Activated CD4-positive, alpha-beta T cell treated with anti-CD3 and anti-CD28 coated beads for 24 hours (primary cell): ENCODE data around the gene ZFYVE19.
A peak's percentile ranks its signal among the peaks of the same experiment; 100 is the strongest.

ENCODE experiments used
- DNase-seq, 2 donors: peaks; one replicate each; pipeline ENCODE4 v3.0.0-alpha.2; 2020; ENCODE audit warnings: low read depth in 2 of 2

ZFYVE19 gene

DNA sequence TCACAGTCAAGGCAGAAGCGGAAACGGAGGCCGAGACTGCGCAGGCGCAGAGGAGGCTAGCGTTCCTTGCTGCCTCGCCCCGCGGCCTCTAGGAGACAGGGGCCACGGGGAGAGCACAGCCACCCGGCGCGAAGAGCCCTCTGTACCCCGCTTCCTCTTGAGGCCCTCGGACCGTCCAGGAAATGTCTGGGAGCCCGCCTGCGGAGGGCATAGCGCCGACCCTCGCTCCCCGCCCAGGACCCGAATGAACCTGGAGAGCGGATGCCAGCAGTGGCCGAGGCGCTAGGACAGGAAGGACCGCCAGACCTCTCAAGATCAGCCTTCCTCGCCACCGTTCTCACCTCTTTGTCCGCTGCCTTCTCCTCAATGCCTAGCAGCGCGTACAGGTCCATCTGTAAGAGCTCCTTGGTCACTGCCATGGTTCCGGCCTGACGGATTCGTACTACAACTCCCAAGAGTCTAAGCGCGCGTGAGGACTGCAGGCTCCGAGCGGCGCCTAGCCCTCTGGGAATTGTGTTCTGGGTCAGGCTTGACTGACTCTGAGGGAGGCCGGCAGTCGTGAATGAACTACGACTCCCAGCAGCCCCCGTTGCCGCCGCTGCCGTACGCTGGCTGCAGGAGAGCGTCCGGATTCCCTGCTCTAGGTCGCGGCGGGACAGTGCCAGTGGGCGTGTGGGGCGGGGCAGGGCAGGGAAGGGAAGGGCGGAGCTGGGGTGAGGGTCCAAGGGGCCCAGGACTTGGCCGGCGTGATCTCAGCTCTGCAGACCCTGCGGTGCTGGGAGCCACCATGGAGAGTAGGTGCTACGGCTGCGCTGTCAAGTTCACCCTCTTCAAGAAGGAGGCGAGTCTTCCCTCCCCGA lies at the start of gene ZFYVE19, which contains the start of gene DNAJC17:
Gene ZFYVE19 (plus strand): TSS at position 62 of the 860 bp plus-strand sequence. CDS start 501 bp downstream, at position 563.
Gene DNAJC17 (minus strand): TSS at position 446 of the 860 bp plus-strand sequence. CDS start 27 bp downstream, at position 419.
- peak; percentile 90 to 96 for DNase-seq

- no peak for DNase-seq
Observed at GRCh38 chr15:40759961-40760360, 46.9 kb upstream of the ZFYVE19 start.

GRCh38 chr15:40762919-40763800 lies 43.7 kb upstream of the ZFYVE19 start:
- peak in 1 of 2 donors; percentile 49 for DNase-seq

- peak in 1 of 2 donors; percentile 59 for DNase-seq
Observed at GRCh38 chr15:40763801-40764628, 42.9 kb upstream of the ZFYVE19 start, which contains the start of gene GCHFR. GCHFR (plus strand) TSS chr15:40764068; CDS start chr15:40764181, 113 bp downstream.

DNA sequence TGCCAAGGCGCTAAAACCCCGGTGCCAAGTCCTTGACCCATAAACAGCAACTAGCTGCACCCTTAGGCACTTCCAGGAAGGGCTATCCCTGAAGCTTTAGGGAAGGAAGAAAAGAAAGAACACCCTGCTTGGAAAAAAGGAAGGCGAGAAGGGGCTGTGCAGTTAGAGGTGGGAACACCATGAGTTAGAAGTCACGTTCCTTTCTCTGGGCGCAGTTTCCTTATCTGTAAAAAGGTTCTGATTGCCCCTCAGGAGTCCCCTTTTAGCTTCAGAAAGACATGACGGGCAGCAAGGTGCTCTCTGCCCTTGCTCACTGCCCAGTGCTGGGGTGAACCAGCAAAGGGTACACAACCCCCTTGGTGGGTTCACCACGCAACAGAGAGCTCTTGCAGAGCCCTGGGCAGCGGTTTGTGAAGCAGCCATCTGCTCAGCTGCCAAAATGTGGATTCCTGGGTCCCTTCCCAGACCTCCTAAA lies 42.2 kb upstream of the ZFYVE19 start:
- no peak for DNase-seq

DNA sequence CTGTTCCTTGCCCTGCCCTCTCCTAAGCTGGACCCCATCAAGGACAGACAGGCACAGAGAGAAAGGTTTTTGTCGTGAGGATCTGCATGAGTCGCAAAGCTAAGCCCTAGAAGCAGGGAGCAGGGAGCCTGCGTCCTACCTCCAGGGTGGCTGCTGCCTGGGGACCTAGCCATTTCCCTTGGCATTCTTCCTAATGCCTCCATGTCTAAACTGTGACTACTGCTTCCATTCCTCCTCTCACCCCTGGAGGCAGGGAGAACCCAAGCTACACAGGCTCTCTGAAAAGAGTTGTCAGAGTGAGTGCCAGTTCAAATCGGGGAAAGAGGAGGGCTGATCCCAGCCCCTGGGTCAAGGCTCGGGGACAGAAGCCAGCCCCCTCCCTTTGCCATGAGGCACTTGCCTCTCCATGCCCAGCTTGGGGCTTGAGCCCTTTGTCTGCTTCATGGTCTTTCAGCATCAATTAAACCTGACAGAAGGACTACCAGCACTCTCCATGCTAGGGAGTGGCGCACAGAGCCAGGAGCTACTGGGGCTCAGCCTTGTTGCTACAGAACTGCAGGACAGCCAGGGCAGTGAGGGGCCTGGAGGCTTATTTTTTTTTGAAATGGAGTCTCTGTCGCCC lies 40.6 kb upstream of the ZFYVE19 start:
- DNase-seq, result no peak

DNA sequence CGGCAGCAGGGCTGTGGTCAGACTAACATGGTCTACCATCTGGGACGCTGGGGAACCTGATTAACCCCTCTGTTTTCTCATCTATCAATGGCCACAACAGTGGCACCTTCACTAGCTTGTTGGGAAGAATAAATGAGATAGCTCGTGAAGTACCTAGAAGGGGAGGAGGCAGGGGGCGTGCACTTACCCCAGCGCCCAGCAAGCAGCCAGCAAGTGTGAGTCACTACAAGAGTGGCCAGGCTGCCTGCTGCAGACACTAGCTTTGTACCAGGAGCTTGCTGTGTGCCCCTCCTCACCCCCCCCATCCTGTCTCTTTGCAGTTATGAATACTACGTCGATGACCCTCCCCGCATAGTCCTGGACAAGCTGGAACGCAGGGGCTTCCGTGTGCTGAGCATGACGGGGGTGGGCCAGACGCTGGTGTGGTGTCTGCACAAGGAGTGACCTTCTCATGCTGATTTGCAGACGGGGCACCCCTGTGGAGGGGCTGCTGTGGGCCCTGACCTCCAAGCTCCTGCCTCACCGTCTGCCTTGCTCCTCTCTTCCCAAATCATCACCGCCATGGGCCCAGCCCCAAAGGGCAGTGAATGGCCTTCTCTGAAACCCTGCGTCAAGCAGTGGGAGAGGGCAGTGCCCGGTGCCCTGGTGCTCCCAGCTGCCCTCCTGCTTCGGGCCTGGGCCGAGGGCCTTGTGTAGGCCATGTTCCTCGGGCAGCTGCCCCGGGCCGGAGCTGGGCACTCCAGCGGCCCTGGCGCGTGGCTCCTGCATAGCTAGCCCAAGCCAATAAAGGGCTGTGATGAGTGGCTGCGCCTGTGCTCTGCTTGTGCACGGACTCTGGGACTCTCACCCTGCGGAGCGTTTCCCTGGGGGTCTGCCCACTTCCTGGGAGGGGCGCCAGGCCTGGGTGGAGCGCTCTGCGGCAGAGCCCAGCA lies 39.7 kb upstream of the ZFYVE19 start:
- no peak for DNase-seq

DNA sequence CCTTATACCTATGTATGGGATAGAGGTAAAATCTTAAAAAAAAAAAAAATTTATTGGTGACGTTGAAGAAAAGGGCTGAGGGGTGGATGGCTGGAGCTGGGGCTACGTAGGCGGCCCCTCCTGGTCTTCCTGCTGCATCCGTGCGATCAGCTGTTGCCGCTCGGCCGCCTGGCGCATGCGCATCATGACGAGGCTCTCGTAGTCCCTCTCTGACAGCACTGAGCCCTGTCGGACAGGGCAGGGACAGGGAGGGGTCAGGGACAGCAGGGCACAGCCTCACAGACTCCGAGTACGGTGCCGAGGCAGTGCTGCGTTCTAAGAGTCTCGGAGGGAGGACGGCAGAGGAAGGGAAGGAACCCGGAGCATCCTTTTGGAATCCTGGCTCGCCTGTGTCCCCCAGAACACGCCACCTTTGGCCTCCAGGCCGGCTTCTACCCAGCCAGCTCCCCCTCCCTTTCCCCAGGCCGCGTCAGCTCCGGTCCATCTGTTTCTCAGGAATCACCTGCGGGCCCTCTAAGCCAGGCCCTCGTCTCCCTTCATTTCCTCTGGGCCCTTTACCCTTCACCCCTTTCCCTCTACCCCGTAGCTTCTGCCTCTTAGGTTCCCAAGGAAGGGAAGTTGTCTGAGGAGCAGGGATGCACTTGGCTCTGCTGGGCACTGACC lies 38.9 kb upstream of the ZFYVE19 start:
- DNase-seq, result no peak

DNA sequence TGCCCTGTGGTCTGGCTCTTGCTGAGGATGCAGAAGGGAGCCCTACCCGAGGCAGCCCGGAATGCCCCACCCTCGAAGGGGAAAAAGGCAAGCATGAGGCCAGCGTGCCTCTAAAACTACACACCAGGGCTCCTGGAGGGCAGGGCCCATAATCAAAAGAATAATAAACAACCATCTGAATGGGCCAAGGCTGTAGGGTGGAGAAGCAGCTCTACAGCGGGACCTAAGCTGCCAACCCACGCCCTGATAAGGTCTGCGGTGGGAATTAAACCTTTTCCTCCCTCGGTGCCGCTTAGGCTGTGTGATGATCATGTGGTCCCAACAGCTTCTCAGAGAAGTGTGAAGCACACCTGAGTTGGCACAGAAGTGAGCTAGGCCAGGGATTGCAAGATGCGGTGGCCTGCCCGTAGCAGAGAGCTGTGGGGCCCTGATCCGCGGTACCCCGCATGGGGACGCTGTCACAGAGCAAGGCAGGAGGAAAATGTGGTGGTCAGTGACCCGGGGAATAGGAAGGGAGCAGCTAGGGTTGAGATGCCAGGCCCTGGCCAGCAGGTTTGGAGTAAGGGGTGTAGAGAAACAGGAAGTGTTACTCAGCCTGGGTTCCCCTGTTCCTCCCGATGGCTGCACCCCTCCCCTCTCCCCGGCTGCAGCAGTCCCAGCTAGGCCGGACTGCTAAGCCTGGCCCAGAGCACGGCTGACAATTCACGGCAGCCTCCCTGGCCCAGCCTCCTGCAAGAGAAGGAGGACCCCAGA lies 38.2 kb upstream of the ZFYVE19 start:
- DNase-seq, result no peak

- peak; percentile 41 to 48 for DNase-seq
Observed at GRCh38 chr15:40769274-40770146, 37.4 kb upstream of the ZFYVE19 start, which contains the start of gene C15orf62. C15orf62 (plus strand) TSS chr15:40769980; CDS start chr15:40770496, 516 bp downstream.

DNA sequence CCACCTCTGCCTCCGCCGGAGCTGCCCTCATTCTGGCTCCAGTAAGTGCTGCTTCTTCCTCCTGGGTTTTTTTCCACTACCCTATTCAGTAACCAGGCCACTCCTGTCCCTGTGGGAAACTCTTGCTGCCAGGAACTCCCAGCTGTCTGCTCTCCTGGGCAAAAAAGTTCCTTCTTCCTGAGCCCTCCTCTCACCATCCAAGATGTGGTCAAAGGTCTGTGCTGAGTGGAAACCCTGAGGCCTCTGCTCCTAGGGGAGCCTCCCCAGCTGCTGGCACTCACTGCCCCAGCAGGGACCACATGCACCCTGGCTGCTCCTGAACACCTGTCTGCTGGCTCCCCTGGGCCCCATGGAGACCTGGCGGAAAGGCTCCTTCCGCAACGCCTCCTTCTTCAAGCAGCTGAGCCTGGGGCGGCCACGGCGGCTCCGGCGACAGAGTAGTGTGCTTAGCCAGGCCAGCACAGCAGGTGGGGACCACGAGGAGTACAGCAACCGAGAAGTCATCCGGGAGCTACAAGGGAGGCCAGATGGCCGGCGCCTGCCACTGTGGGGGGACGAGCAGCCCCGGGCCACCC lies 36.7 kb upstream of the ZFYVE19 start:
- DNase-seq, result no peak

- DNase-seq, result no peak
Observed at GRCh38 chr15:40771242-40771641, 35.6 kb upstream of the ZFYVE19 start.

- DNase-seq, result no peak
Observed at GRCh38 chr15:40772014-40772413, 34.9 kb upstream of the ZFYVE19 start.

DNA sequence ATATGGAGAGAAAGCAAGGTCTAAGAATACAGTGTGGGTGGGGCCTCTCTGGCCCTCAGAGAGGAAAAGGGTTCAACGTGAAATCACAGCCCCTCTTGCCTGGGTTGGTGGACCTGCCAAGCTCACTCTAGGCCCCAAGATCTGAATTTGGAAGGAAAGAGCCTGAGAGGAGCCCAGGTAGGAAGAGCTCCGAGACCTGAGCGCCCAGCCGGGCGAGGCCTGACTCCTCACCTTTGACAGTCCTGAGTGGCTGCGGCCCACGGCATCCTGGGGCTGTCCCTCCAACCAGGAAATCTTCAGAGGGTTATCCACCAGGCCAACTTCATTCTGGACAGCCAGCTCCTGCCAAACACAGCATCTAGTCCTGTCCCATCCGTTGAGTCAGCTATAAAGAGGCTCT lies 33.4 kb upstream of the ZFYVE19 start:
- DNase-seq, result no peak

- DNase-seq, result no peak
Observed at GRCh38 chr15:40773902-40774301, 33.0 kb upstream of the ZFYVE19 start.

DNA sequence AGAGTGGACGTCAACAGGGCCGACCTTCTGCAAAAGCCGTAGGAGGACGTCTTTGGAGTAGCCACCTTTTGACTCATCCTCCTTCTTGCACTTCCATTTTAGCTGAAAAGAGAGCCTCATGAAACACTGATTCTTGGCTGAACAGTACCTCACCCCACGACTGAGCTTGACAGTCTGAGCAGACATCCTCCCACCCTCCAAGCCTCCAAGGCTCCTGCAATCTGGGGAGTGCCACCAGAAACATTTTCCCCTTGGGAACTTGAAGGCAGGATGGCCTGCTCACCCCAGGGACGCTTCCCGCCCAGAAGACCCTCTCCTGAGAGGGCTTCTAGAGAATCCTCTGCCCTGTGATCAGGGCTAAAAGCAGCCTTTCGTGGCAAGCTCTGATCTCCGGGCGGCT lies 31.9 kb upstream of the ZFYVE19 start:
- no peak for DNase-seq
